Stimulated activated naive CD8-positive, alpha-beta T cell treated with anti-CD3 and anti-CD28 coated beads, Interleukin-15, amount 100 ng/mL, for 72 hours (primary cell): ENCODE measurements around the gene ZBTB7B.

Experiments used
- ATAC-seq: fragments of 150-1000 bp; cut with Tn5 transposase; 2 replicates; pipeline ENCODE4 v1.10.0; 2021; ENCODE audit warnings: mild to moderate bottlenecking, moderate library complexity
- DNase-seq, 2 donors: peaks; one replicate each; pipeline ENCODE4 v3.0.0; 2021 to 2022
- H3K27ac Mint-ChIP-seq, 2 donors: one replicate each; pipeline ENCODE4 v1.8.0; 2022; ENCODE audit warnings: mild to moderate bottlenecking in 2 of 2, mixed read lengths in 2 of 2, moderate library complexity in 2 of 2
- H3K27me3 Mint-ChIP-seq: one replicate; pipeline ENCODE4 v1.8.0; 2022; ENCODE audit warnings: mixed read lengths
- H3K4me1 Mint-ChIP-seq: one replicate; pipeline ENCODE4 v1.8.0; 2022; ENCODE audit warnings: mild to moderate bottlenecking, mixed read lengths
- H3K4me3 Mint-ChIP-seq, 2 donors: one replicate each; pipeline ENCODE4 v1.8.0; 2022; ENCODE audit warnings: mild to moderate bottlenecking in 2 of 2, mixed read lengths in 2 of 2, moderate library complexity in 1 of 2
- H3K9me3 Mint-ChIP-seq, 2 donors: one replicate each; pipeline ENCODE4 v1.8.0; 2022; ENCODE audit warnings: mixed read lengths in 2 of 2

The ZBTB7B gene

DNA sequence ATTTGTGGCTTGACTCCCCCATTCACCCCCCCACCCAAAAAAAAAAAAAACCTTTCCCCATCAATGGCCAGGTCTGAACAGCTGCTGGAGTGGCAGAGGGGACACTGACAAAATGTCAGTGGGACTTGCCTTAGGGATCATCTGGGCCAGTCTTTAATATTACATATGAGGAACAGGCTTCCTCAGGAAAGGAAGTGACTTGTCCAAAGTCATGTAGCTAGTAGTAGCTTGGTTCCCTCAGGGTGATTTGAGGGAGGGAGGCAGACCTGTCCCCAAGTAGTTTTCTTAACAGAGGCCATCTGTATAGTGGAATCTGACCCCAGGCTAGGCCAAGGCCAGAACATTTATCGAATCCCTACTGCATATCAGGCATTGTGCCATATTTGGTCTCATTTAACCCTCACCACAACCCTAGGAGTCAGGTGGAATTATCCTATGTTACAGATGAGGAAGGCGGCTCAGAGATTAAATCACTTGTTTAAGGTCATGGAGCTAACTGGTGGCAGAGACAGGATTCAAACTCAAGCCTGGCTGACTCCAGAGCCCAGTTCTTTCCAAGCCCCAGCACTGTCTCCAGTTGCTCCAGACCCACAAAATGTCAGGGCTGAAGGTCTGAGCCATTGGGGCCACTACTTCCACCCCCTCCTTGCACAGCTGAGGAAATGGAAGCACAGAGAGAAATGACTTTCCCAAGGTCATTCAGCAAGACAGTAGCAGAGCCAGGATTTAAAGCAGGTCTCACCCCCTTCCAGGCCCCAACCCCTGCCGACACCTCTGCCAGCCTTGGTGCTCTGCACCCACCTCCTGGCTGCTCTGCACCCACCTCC, 10.4 kb downstream of the ZBTB7B start:
- ATAC-seq (no peak), DNase-seq (no peak)
- Mint-ChIP-seq H3K4me3 (peak overlapping the region; percentile 17 to 42), H3K27ac (peak overlapping the region in 1 of 2 donors; percentile 63), H3K27me3 (peaks cover 7% of the 10 kb centered on the region), H3K4me1 (peaks cover 94% of the 10 kb centered on the region), H3K9me3 (no peaks in the 10 kb centered on the region)

DNA sequence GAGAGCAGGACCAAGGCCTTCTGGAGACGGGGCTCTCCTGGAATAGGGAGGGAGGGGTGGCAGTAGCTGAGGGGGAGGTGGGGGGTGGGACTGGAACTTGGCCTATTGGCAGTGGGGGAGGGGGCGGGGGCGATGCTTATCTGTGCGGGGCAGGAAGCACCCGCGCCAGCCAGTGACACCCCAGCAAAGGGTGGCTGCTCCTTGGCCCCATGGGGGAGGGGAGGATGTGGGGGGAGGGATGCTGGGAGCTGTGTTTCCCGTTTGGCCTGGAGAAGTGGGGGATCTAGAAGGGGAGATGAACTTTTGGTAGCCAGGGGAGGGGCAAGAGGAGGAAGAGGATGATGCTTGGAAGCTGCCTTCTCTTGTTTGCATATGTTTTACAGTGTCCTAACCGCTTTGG, 11.0 kb downstream of the ZBTB7B start:
- Mint-ChIP-seq H3K4me1 (peaks cover 90% of the 10 kb centered on the region), H3K27me3 (peaks cover 7% of the 10 kb centered on the region), H3K9me3 (no peaks in the 10 kb centered on the region), H3K4me3 (peak overlapping the region in 1 of 2 donors; percentile 42), H3K27ac (no peak overlapping the region)
- no peak for ATAC-seq
- DNase-seq: no peak

GRCh38 chr1:155014709-155015508, 12.3 kb downstream of the ZBTB7B start:
- Mint-ChIP-seq H3K27ac (no peak overlapping the region), H3K4me1 (peaks cover 85% of the 10 kb centered on the region), H3K9me3 (no peaks in the 10 kb centered on the region), H3K4me3 (no peak overlapping the region), H3K27me3 (peaks cover 17% of the 10 kb centered on the region)
- DNase-seq: no peak
- ATAC-seq: no peak

- ATAC-seq (no peak), DNase-seq (no peak)
- Mint-ChIP-seq H3K4me1 (peaks cover 79% of the 10 kb centered on the region), H3K27me3 (peaks cover 22% of the 10 kb centered on the region), H3K4me3 (peak overlapping the region; percentile 13 to 14), H3K27ac (no peak overlapping the region), H3K9me3 (no peaks in the 10 kb centered on the region)
These were observed 13.1 kb downstream of the ZBTB7B start for GRCh38 chr1:155015527-155016230.

- H3K27me3 Mint-ChIP-seq: peaks cover 22% of the 10 kb centered on the region
- H3K9me3 Mint-ChIP-seq: no peaks in the 10 kb centered on the region
- ATAC-seq: peak; percentile 8
- H3K4me3 Mint-ChIP-seq: peak overlapping the region; percentile 51 to 55
- peaks cover 73% of the 10 kb centered on the region for H3K4me1 Mint-ChIP-seq
- H3K27ac Mint-ChIP-seq: peak overlapping the region in 1 of 2 donors; percentile 43
- no peak for DNase-seq
These were observed 13.7 kb downstream of the ZBTB7B start for GRCh38 chr1:155016231-155016831.

GRCh38 chr1:155017041-155017945, 14.7 kb downstream of the ZBTB7B start:
- no peaks in the 10 kb centered on the region for H3K9me3 Mint-ChIP-seq
- H3K27ac Mint-ChIP-seq: peak overlapping the region in 1 of 2 donors; percentile 50
- peak overlapping the region; percentile 51 to 71 for H3K4me3 Mint-ChIP-seq
- peaks cover 63% of the 10 kb centered on the region for H3K4me1 Mint-ChIP-seq
- DNase-seq (peak; percentile 85 to 92), ATAC-seq (peak; percentile 93)
- H3K27me3 Mint-ChIP-seq: peaks cover 22% of the 10 kb centered on the region

DNA sequence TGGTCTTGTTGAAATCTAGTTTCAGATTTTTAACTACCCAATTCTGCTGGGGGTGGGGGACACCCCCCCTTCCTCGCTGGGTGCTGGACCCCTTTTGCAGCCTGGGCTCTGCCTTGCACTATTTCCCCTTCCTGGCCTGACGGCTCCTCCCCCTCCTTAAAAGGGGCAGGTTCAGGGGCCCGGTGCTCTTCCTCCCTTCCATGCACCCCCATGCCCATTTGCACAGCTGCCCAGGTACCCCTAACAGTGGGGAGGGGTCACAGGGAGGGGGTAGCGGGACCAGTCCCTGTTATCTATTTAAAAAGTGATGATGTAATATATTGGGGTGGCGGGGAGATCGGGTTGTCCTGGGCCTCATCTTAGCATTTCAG, 15.3 kb downstream of the ZBTB7B start:
- peaks cover 22% of the 10 kb centered on the region for H3K27me3 Mint-ChIP-seq
- peak overlapping the region; percentile 51 to 71 for H3K4me3 Mint-ChIP-seq
- ATAC-seq: peak; percentile 3
- H3K9me3 Mint-ChIP-seq: no peaks in the 10 kb centered on the region
- DNase-seq: no peak
- H3K27ac Mint-ChIP-seq: peak overlapping the region in 1 of 2 donors; percentile 50
- peaks cover 57% of the 10 kb centered on the region for H3K4me1 Mint-ChIP-seq

DNA sequence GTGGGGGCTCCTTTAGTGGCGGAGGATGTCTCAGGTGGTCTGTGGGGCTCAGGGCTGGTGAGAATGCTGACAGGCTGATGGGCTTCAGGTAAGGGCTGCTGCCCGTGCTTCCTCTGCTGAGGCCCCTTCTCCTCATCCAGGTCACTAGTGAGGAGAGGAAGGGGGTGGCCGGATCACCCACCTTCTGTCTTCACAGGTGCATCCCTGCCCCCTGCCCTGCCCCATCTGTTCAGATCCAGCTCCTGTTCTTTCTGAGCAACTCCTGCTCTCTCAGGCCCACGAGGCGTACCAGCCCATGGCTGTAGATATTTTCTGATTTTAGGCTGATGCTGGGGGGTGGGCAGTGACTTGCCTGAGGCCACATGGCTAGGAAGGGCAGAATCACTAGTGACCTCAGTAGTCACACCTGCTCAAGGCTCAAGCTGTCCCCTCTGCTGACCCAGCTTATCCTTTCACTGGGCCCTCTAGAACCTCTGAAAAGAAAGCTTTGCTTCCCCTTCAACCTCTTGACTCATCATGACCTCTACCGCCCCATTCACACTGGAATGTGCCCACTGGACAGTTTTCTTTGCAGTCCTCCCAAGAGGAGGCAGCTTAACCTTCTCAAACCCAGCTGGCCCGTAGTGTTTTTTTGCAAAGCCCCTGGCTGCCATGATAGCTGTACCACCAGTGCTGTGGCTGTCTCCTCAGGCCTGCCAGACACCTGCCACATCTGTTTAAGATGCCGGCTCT, 16.2 kb downstream of the ZBTB7B start:
- Mint-ChIP-seq H3K27me3 (peaks cover 22% of the 10 kb centered on the region), H3K9me3 (no peaks in the 10 kb centered on the region), H3K27ac (peak overlapping the region in 1 of 2 donors; percentile 23), H3K4me3 (no peak overlapping the region), H3K4me1 (peaks cover 48% of the 10 kb centered on the region)
- ATAC-seq (no peak), DNase-seq (no peak)

DNA sequence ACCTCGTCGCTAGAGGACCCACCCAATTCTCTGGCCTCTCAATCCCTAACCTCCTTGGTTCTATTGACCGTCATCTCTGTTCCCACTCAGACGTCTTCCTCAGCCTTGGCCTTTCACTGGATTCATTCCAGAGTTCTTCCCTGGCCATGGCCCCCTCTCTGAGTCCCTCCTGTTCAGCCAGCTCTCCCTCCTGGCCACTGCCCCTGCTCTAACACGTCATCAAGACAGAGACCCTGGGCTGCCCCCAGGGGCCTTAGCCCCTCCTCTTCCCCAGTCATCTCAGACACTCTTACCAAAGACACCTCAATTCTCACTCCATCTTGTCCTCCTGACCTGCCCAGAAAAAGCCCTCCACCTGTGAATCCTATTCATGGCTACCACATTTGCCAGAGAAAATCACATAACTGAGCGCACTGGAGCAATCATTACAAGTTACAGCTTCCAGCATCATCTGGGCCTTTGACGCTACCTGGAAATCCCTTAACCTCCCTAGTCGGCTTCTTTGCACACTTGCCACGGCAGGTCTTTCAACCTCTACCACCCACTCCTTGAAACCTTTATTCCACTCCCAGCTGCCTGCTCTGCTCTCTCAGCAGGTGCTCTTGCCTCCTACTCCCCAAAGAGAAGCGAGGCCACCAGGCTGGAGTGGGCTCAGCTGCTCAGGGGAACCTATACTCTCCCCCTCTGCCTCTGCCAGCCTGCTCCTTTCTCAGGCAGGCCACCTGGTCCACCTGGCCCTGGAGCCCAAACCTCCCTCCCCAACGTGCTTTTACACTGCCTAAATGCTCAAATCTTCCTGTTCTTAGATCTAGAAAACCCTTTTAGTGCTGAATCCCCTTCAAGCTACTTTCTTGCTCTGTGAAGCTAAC, 17.0 kb downstream of the ZBTB7B start:
- DNase-seq (no peak), ATAC-seq (no peak)
- H3K27me3 Mint-ChIP-seq: peaks cover 22% of the 10 kb centered on the region
- no peak overlapping the region for H3K4me3 Mint-ChIP-seq
- peaks cover 40% of the 10 kb centered on the region for H3K4me1 Mint-ChIP-seq
- peak overlapping the region in 1 of 2 donors; percentile 37 for H3K27ac Mint-ChIP-seq
- no peaks in the 10 kb centered on the region for H3K9me3 Mint-ChIP-seq

DNA sequence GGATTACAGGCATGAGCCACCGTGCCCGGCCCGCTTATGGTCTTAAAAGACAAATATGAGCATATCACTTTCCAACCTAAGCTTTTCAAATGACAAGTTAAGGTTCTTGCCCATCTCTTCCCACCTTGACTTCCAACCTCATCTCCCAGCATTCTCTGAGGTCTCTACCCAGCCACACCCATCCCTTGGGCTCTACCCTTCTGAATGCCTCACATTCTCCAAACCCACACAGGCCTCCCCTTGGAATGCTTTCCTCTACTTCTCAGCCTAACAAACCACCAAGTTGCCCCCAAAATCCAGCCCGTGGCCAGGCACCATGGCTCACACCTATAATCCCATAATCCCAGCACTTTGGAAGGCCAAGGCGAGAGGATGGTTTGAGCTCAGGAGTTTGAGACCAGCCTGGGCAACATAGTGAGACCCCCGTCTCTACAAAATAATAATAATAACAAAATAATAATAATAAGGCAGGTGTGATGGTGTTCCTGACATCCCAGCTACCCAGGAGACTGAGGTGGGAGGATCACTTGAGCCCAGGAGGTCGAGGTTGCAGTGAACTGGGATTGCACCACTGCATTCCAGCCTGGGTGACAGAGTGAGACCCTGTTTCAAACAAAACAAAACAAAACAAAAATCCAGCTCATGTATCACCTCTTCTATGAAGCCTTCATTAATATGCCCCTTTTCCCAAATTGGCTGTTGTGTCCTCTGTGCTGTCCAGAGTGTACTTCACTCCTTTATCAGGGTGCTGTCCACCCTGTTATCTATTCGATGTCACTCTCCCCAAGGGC, 19.7 kb downstream of the ZBTB7B start:
- no peak overlapping the region for H3K4me3 Mint-ChIP-seq
- H3K4me1 Mint-ChIP-seq: peaks cover 19% of the 10 kb centered on the region
- no peak for DNase-seq
- no peak for ATAC-seq
- no peaks in the 10 kb centered on the region for H3K9me3 Mint-ChIP-seq
- peaks cover 15% of the 10 kb centered on the region for H3K27me3 Mint-ChIP-seq
- H3K27ac Mint-ChIP-seq: no peak overlapping the region

GRCh38 chr1:155022927-155023236, 20.3 kb downstream of the ZBTB7B start:
- H3K27ac Mint-ChIP-seq: no peak overlapping the region
- H3K27me3 Mint-ChIP-seq: peaks cover 15% of the 10 kb centered on the region
- H3K9me3 Mint-ChIP-seq: no peaks in the 10 kb centered on the region
- H3K4me3 Mint-ChIP-seq: no peak overlapping the region
- H3K4me1 Mint-ChIP-seq: peaks cover 14% of the 10 kb centered on the region
- DNase-seq (no peak), ATAC-seq (no peak)

DNA sequence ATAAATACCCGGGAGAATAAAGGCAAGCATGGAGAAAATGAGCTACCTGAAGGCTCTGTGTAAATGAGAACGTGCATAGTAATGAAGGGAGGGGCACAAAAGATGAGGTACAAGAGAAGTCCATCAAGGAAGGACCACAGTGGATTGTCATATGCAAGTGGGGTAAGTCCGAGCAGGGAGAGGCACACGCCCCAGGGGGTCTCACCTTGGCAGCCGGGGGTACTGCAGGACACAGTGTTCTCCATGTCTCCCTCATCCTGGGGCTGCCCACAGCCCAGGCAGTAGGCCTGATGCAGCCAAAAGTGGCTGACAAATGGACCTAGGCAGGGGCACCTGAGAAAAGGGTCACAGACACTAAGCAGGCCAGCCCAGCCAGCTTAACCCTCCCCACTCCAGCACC, 21.0 kb downstream of the ZBTB7B start:
- H3K4me3 Mint-ChIP-seq: no peak overlapping the region
- H3K27ac Mint-ChIP-seq: no peak overlapping the region
- no peaks in the 10 kb centered on the region for H3K9me3 Mint-ChIP-seq

DNA sequence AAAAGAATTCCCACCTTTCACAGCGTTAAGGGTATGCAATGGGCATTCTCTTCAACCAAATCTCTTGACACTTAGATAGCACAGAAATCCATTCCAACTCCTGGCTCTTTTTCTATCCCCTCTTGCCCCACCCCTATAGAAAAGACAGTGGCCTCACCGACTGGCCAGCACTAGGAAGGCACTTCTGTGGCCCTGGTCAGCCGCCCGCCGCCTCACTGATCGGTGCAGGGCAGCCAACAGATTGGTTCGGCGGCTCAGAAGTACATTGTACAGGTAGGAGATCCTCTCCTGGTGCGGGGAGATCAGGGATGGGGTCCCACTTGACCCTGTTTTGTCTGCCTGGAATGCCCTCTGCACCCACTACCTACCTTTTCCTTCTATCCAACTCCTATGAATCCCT, 21.7 kb downstream of the ZBTB7B start:
- ATAC-seq: no peak
- Mint-ChIP-seq H3K27ac (no peak overlapping the region), H3K27me3 (peaks cover 11% of the 10 kb centered on the region), H3K4me1 (peaks cover 8% of the 10 kb centered on the region), H3K4me3 (no peak overlapping the region), H3K9me3 (no peaks in the 10 kb centered on the region)
- DNase-seq: no peak

More for the DNA sequence above, 21.0 kb downstream of the ZBTB7B start:
- Mint-ChIP-seq H3K4me1 (peaks cover 10% of the 10 kb centered on the region), H3K27me3 (peaks cover 15% of the 10 kb centered on the region)
- DNase-seq (no peak), ATAC-seq (peak; percentile 18)
